CD4-positive, alpha-beta T cell (primary cell): ENCODE measurements around the gene F7. TPM values are rescaled to one million over a fixed set of nuclear protein-coding genes. Genes with fewer than 3 reads are reported as not detected.

Source experiments
- ATAC-seq: fragments of 200-7000 bp; cut with Tn5 transposase; one replicate; pipeline ENCODE4 v1.10.0; 2022; ENCODE audit warnings: mild to moderate bottlenecking; ENCODE audit not compliant: poor library complexity
- CTCF ChIA-PET: fragments of 350-600 bp; sonication (Branson Sonifier 250); formaldehyde crosslinking; loops from one replicate; lab custom pipeline; 2021; ENCODE audit warnings: antibody characterized with exemption, inconsistent platforms; lab: Charles Lee
- POLR2A ChIA-PET: fragments of 350-600 bp; sonication (Branson Sonifier 250); formaldehyde crosslinking; loops from one replicate; lab custom pipeline; 2021; ENCODE audit warnings: antibody characterized with exemption, inconsistent platforms; lab: Charles Lee
- DNase-seq, 14 experiments: peaks; one replicate each; pipeline ENCODE4 v3.0.0-alpha.2; 2013 to 2020; ENCODE audit warnings: mixed read lengths in 2 of 14
- H3K27ac ChIP-seq, 2 donors: one replicate each; pipeline versions ENCODE4 v1.5.1 to v1.7.0; 2013; ENCODE audit warnings: low read length in 2 of 2, low read depth in 1 of 2, mild to moderate bottlenecking in 1 of 2
- H3K27me3 ChIP-seq, 2 experiments: 1 replicate in 1 of 2; 2 replicates in 1 of 2; pipeline versions ENCODE4 v1.6.1 to v1.7.0; 2013; ENCODE audit warnings: low read length in 2 of 2, control low read depth in 1 of 2, mild to moderate bottlenecking in 1 of 2, moderate library complexity in 1 of 2; ENCODE audit not compliant: insufficient read depth in 2 of 2, control insufficient read depth in 1 of 2
- H3K36me3 ChIP-seq: one replicate; pipeline ENCODE4 v1.6.1; 2013; ENCODE audit warnings: low read length, control low read depth; ENCODE audit not compliant: insufficient read depth
- H3K4me1 ChIP-seq: one replicate; pipeline ENCODE4 v1.6.1; 2013; ENCODE audit warnings: low read length, control low read depth; ENCODE audit not compliant: insufficient read depth
- H3K4me3 ChIP-seq: one replicate; pipeline ENCODE4 v1.5.1; 2013; ENCODE audit warnings: mild to moderate bottlenecking, low read length, moderate library complexity
- H3K9me3 ChIP-seq, 2 experiments: 1 replicate in 1 of 2; 2 replicates in 1 of 2; pipeline versions ENCODE4 v1.6.1 to v1.7.0; 2013; ENCODE audit warnings: low read length in 2 of 2, mild to moderate bottlenecking in 2 of 2, control low read depth in 1 of 2, moderate library complexity in 1 of 2; ENCODE audit not compliant: control insufficient read depth in 1 of 2, insufficient read depth in 1 of 2
- H3K27ac Mint-ChIP-seq: one replicate; pipeline ENCODE4 v1.8.0; 2020; ENCODE audit warnings: mixed read lengths
- H3K27me3 Mint-ChIP-seq: one replicate; pipeline ENCODE4 v1.8.0; 2021; ENCODE audit warnings: mixed read lengths
- H3K36me3 Mint-ChIP-seq: one replicate; pipeline ENCODE4 v1.8.0; 2021; ENCODE audit warnings: low read depth, mixed read lengths
- H3K4me1 Mint-ChIP-seq: one replicate; pipeline ENCODE4 v1.8.0; 2021; ENCODE audit warnings: low read depth, mixed read lengths
- H3K4me3 Mint-ChIP-seq: one replicate; pipeline ENCODE4 v1.8.0; 2020; ENCODE audit warnings: mild to moderate bottlenecking, mixed read lengths
- H3K9me3 Mint-ChIP-seq: one replicate; pipeline ENCODE4 v1.8.0; 2020; ENCODE audit warnings: mixed read lengths
- intact Hi-C, 2 experiments: fragments of 100-400 bp; cut with DNase I in 1 of 2; cut with micrococcal nuclease in 1 of 2; formaldehyde crosslinking; loops; one replicate each; pipeline versions ENCODE4 v1.15.1 to v1.9.0; 2023 to 2025; cut with DNase I, micrococcal nuclease
- total RNA-seq, 174 experiments: library from RNA in 2 of 174; stranded (reverse) in 2 of 174; gene quantifications; one replicate each; pipeline ENCODE4 v1.2.3 and lab custom pipeline; 2021 to 2026
- TF ChIP-seq, protein P1 (sequence below): fragments of 200-600 bp; IDR thresholded peaks from one replicate; pipeline ENCODE4 v1.8.0; 2022; ENCODE audit warnings: antibody characterized with exemption, mild to moderate bottlenecking

The F7 gene
- total RNA-seq, 2 experiments from 2014 or later, result not detected

DNA sequence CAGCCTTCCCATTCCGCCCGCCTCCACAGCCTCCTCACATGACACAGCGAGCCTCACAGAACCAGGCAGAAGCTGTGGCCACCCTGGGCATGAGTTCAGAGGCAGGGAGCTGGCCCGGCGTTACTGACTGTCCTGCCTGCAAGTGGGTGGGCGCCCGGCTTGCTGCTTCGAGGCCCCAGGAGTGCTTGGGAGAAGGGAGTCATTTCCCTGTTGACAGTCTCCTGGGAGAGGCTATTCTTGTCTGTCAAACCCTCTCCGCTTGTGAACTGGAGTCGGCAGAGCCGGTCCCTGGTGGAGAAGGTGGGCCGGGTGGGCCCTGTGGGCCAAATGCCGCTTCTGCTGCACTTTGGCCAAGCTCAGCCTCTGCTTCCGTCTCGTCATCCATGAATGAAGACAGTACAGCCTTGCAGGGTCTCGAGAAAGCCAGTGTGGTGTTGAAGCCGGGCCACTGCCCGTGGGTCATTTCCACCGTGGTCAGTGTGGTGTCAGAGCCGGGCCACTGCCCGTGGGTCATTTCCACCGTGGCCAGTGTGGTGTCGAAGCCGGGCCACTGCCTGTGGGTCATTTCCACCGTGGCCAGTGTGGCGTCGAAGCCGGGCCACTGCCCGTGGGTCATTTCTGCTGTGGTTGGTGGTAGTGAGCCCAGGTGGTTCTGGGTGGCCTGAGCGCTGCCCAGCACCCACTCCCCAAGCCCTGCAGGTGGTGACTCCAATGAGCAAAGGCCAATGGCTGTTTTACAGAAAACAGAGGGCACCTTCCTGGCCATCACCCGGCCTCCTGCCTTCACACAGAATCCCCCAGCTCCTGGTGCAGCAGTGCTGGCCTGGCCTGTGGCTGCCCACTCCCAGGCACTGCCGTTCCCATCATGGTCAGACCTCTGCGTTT is 13.5 kb upstream of the F7 start:
- intact Hi-C loops, result no loop called here
- Mint-ChIP-seq H3K27me3 (no peaks in the 10 kb centered on the region), H3K36me3 (peaks cover 8% of the 10 kb centered on the region), H3K4me1 (no peaks in the 10 kb centered on the region), H3K27ac (no peak overlapping the region), H3K9me3 (no peaks in the 10 kb centered on the region), H3K4me3 (no peak overlapping the region)
- Histone ChIP-seq H3K4me3 (no peak overlapping the region), H3K4me1 (no peaks in the 10 kb centered on the region), H3K9me3 (no peaks in the 10 kb centered on the region), H3K36me3 (peaks cover 2% of the 10 kb centered on the region), H3K27me3 (no peaks in the 10 kb centered on the region), H3K27ac (no peak overlapping the region)
- CTCF ChIA-PET, result no interaction called here
- no peak for ATAC-seq
- TF ChIP-seq, protein P1, sequence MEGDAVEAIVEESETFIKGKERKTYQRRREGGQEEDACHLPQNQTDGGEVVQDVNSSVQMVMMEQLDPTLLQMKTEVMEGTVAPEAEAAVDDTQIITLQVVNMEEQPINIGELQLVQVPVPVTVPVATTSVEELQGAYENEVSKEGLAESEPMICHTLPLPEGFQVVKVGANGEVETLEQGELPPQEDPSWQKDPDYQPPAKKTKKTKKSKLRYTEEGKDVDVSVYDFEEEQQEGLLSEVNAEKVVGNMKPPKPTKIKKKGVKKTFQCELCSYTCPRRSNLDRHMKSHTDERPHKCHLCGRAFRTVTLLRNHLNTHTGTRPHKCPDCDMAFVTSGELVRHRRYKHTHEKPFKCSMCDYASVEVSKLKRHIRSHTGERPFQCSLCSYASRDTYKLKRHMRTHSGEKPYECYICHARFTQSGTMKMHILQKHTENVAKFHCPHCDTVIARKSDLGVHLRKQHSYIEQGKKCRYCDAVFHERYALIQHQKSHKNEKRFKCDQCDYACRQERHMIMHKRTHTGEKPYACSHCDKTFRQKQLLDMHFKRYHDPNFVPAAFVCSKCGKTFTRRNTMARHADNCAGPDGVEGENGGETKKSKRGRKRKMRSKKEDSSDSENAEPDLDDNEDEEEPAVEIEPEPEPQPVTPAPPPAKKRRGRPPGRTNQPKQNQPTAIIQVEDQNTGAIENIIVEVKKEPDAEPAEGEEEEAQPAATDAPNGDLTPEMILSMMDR, result no peak
- DNase-seq, result no peak
- POLR2A ChIA-PET, result no interaction called here

DNA sequence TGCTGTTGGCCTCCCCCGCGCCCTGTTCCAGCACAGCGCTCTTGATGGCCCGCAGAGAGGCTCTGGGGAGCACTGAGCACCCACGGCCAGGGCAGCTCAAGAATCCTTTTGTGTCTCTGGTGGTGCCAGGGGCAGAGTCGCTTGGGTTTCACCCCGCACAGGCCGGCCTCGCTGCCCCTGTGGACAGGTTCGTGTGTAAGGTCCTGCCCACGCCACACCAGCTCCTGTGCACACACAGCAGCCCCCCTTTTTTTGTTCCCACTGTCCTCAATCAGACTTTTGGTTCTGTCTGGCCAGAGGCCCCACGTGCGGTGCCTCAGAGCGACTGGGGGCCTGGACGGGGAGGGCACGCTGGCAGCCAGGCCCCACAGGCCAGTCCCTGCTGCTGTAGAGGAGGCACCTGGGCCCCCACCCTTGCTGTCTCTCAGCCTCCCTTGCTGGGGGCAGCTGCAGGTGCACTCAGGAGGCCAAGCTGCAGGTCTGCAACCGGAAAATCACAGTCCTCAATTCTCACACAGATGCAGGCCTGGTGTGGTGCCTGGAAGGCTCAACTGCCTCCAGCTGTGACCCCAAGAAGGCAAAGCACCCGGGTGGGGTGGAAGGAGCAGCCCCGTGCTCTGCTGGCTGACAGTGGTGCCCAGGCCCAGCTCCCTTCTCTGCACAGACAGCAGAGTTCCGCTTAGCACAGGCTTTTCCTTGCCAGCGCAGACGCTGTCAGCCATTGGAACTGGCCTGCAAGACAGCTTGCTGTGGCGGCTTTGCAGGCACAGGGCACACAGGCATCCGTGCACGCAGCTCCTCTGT is 12.6 kb upstream of the F7 start:
- no peaks in the 10 kb centered on the region for H3K27me3 ChIP-seq
- ATAC-seq (no peak), DNase-seq (no peak)
- intact Hi-C loops, result no loop called here
- Mint-ChIP-seq H3K4me3 (no peak overlapping the region), H3K36me3 (no peaks in the 10 kb centered on the region), H3K4me1 (no peaks in the 10 kb centered on the region), H3K27ac (no peak overlapping the region), H3K9me3 (no peaks in the 10 kb centered on the region), H3K27me3 (no peaks in the 10 kb centered on the region)
- TF ChIP-seq, protein P1, result no peak
- no peak overlapping the region for H3K4me3 ChIP-seq
- CTCF ChIA-PET, result no interaction called here
- no peaks in the 10 kb centered on the region for H3K4me1 ChIP-seq
- H3K36me3 ChIP-seq, result peaks cover 1% of the 10 kb centered on the region
- no peak overlapping the region for H3K27ac ChIP-seq
- H3K9me3 ChIP-seq, result no peaks in the 10 kb centered on the region
- POLR2A ChIA-PET, result no interaction called here

DNA sequence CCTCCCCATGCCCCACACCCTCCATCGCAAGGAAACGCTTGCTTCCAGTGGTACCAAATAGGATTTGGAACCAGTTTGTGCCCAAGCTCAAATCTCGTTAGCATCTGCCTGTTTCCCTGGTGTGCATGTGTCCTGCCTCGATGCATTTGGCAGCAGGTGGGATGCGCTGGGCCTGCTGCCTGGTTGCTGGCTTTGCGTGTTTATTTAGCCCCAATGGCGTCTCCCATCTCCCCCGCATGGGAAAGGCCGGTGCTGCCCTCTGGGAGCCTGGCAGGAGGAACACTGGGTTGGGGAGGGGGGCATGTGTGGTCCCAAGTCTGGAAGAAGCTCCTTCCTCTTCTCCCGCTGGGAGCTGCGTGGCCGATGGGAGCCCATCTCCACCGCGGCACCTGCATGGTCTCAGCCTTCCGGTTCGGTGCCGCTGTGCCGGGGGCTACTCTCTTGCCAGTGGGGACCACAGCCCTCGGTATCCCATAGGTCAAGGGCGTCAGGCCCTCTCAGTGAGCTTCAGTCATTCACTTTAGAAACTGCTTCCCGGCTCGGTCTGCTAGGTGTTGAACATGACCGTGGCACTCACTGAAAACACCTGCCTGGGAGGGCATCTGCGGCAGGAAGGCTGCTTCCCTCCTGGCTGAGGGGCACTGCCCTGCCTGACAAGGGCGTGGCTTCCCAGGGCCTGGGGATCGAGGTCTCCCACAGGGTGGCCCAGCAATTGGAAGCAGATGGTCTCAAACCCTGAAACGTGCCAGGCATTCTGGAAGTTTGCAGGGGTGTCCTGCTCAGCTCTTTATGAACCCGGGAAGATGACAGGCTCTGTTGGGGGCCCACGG is 11.8 kb upstream of the F7 start:
- Histone ChIP-seq H3K9me3 (no peaks in the 10 kb centered on the region), H3K36me3 (no peaks in the 10 kb centered on the region), H3K4me1 (no peaks in the 10 kb centered on the region), H3K27ac (no peak overlapping the region), H3K4me3 (no peak overlapping the region), H3K27me3 (no peaks in the 10 kb centered on the region)
- Mint-ChIP-seq H3K36me3 (no peaks in the 10 kb centered on the region), H3K27me3 (no peaks in the 10 kb centered on the region), H3K4me1 (no peaks in the 10 kb centered on the region), H3K4me3 (no peak overlapping the region), H3K9me3 (no peaks in the 10 kb centered on the region), H3K27ac (no peak overlapping the region)
- no peak for DNase-seq
- intact Hi-C loops, result no loop called here
- TF ChIP-seq, protein P1, result no peak
- no peak for ATAC-seq
- ChIA-PET CTCF (no interaction called here), POLR2A (no interaction called here)
